Activated effector memory CD4-positive, alpha-beta T cell treated with Interleukin-2 at 50 U/mL for 16 hours (primary cell): ENCODE measurements around the gene PWWP2B.

Source experiments
- DNase-seq: peaks from one replicate; pipeline ENCODE4 v3.0.0-alpha.2; 2020

Gene PWWP2B

GRCh38 chr10:132397036-132397541 lies at the start of gene PWWP2B:
Gene PWWP2B, plus strand, starts transcription at chr10:132397200. Its CDS starts 27 bp downstream, at chr10:132397227.
- DNase-seq, result peak; percentile 35

- DNase-seq, result no peak
These were observed 49.6 kb upstream of the PWWP2B start for GRCh38 chr10:132347211-132347930.

GRCh38 chr10:132347931-132348267 lies 49.1 kb upstream of the PWWP2B start:
- DNase-seq, result no peak

GRCh38 chr10:132349766-132350165 lies 47.2 kb upstream of the PWWP2B start:
- no peak for DNase-seq

- DNase-seq, result no peak
These were observed 46.6 kb upstream of the PWWP2B start for GRCh38 chr10:132350391-132350790.

GRCh38 chr10:132350946-132351345 lies 46.1 kb upstream of the PWWP2B start:
- DNase-seq, result no peak

GRCh38 chr10:132351611-132352010 lies 45.4 kb upstream of the PWWP2B start:
- no peak for DNase-seq

GRCh38 chr10:132352462-132353308 lies 44.3 kb upstream of the PWWP2B start:
- peak; percentile 57 for DNase-seq

- no peak for DNase-seq
These were observed 43.3 kb upstream of the PWWP2B start for GRCh38 chr10:132353456-132354355.

- DNase-seq, result no peak
These were observed 42.5 kb upstream of the PWWP2B start for GRCh38 chr10:132354356-132355094.

- no peak for DNase-seq
These were observed 41.7 kb upstream of the PWWP2B start for GRCh38 chr10:132355297-132355696.

- no peak for DNase-seq
These were observed 41.2 kb upstream of the PWWP2B start for GRCh38 chr10:132355754-132356153.

GRCh38 chr10:132356621-132357195 lies 40.3 kb upstream of the PWWP2B start:
- no peak for DNase-seq

- no peak for DNase-seq
These were observed 39.5 kb upstream of the PWWP2B start for GRCh38 chr10:132357286-132358058.

GRCh38 chr10:132359305-132360040 lies 37.5 kb upstream of the PWWP2B start:
- no peak for DNase-seq

GRCh38 chr10:132360766-132361447 lies 36.1 kb upstream of the PWWP2B start:
- DNase-seq, result no peak

GRCh38 chr10:132361581-132362101 lies 35.4 kb upstream of the PWWP2B start:
- DNase-seq, result no peak

- no peak for DNase-seq
These were observed 34.8 kb upstream of the PWWP2B start for GRCh38 chr10:132362151-132362611.

- no peak for DNase-seq
These were observed 33.6 kb upstream of the PWWP2B start for GRCh38 chr10:132363376-132363775.
